Measurements from ENCODE around the gene NELFB. TPM values are rescaled to one million over a fixed set of nuclear protein-coding genes. Genes with fewer than 3 reads are reported as not detected.

The NELFB gene
- polyA plus RNA-seq, 1 donor (not counting 4 experiments of a cell fraction or from before 2014, with no cell fraction given), result 25.1 TPM

GRCh38 chr9:137321726-137322361 lies 66.7 kb downstream of the NELFB start:
- no peak overlapping the region for H2AFZ ChIP-seq (ENCODE audit: control insufficient read depth, low read length)
- DNase-seq (ENCODE audit: low read depth, low spot score), result no peak
- H3K4me3 ChIP-seq (ENCODE audit: control insufficient read depth in 2 of 3, extremely low read depth in 1 of 3, insufficient read depth in 2 of 3, low read depth in 1 of 3, low read length in 3 of 3), result no peak overlapping the region
- TF ChIP-seq CTCF (optimal IDR thresholded peaks at IDR 0.05 in 1 of 3, IDR thresholded peaks at IDR 0.05 in 1 of 3, conservative IDR thresholded peaks at IDR 0.05 in 1 of 3; ENCODE audit: extremely low read depth in 1 of 3, insufficient read depth in 2 of 3, low read length in 3 of 3), result no peak
- H4K20me1 ChIP-seq (ENCODE audit: control insufficient read depth, extremely low read depth, insufficient read depth, low read length), result no peaks in the 10 kb centered on the region
- H3K4me2 ChIP-seq (ENCODE audit: control insufficient read depth, extremely low read depth, insufficient read depth, low read depth, low read length), result no peak overlapping the region
- no peak for FAIRE-seq
- H3K27me3 ChIP-seq (ENCODE audit: control insufficient read depth, extremely low read depth, insufficient read depth, low read length), result peaks cover 8% of the 10 kb centered on the region
- H3K9me1 ChIP-seq (ENCODE audit: control insufficient read depth, extremely low read depth, insufficient read depth, low read length), result no peaks in the 10 kb centered on the region
- H3K79me2 ChIP-seq (ENCODE audit: control insufficient read depth, insufficient read depth, low read length), result no peaks in the 10 kb centered on the region
- dilution Hi-C loops (cut with MboI; ENCODE audit: extremely low pct_ligation_motif_present, low sequenced_read_pairs), result no loop called here
- H3K27ac ChIP-seq (ENCODE audit: control insufficient read depth, insufficient read depth, low read length), result no peak overlapping the region
- no peaks in the 10 kb centered on the region for H3K4me1 ChIP-seq (ENCODE audit: control insufficient read depth, extremely low read depth, insufficient read depth, low read length)
- no peaks in the 10 kb centered on the region for H3K9me3 ChIP-seq (ENCODE audit: control insufficient read depth, low read depth, low read length)
- H3K36me3 ChIP-seq (ENCODE audit: control insufficient read depth in 2 of 2, extremely low read depth in 1 of 2, insufficient read depth in 2 of 2, low read length in 2 of 2), result no peaks in the 10 kb centered on the region
- no peak overlapping the region for H3K9ac ChIP-seq (ENCODE audit: control insufficient read depth, extremely low read depth, insufficient read depth, low read length)

Other genes with a start within 250 kb of the NELFB start
- gene ABCA2, start 227.1 kb upstream of the NELFB start, polyA plus RNA-seq, result 1.3 to 4.2 TPM (median 1.4 TPM) in 3 replicates
- not detected in 3 replicates for gene FUT7, start 223.2 kb upstream of the NELFB start, polyA plus RNA-seq
- gene NPDC1, start 209.2 kb upstream of the NELFB start, polyA plus RNA-seq, result 9.8 to 23.8 TPM (median 10.6 TPM) in 3 replicates
- gene ENTPD2, start 201.3 kb upstream of the NELFB start, polyA plus RNA-seq, result 0.52 to 1.3 TPM (median 0.65 TPM) in 3 replicates
- 0.90 to 1.6 TPM (median 1.2 TPM) in 3 replicates for gene SAPCD2, start 184.8 kb upstream of the NELFB start, polyA plus RNA-seq
- 2.7 to 4.3 TPM (median 4.3 TPM) in 3 replicates for gene UAP1L1, start 177.8 kb upstream of the NELFB start, polyA plus RNA-seq
- 31.4 to 48.2 TPM (median 34.3 TPM) in 3 replicates for gene MAN1B1, start 168.3 kb upstream of the NELFB start, polyA plus RNA-seq
- 29.7 to 93.1 TPM (median 35.3 TPM) in 3 replicates for gene DPP7, start 140.6 kb upstream of the NELFB start, polyA plus RNA-seq
- gene GRIN1, start 116.2 kb upstream of the NELFB start, polyA plus RNA-seq, result 0.03 to 0.26 TPM (median 0.03 TPM) in 3 replicates
- gene LRRC26, start 85.3 kb upstream of the NELFB start, polyA plus RNA-seq, result not detected in 3 replicates
- gene TMEM210, start 83.3 kb upstream of the NELFB start, polyA plus RNA-seq, result not detected in 3 replicates
- gene ANAPC2, start 66.8 kb upstream of the NELFB start, polyA plus RNA-seq, result 11.9 to 24.0 TPM (median 13.8 TPM) in 3 replicates
- 45.3 to 63.2 TPM (median 56.7 TPM) in 3 replicates for gene SSNA1, start 66.7 kb upstream of the NELFB start, polyA plus RNA-seq
- gene TPRN, start 54.6 kb upstream of the NELFB start, polyA plus RNA-seq, result 1.1 to 2.2 TPM (median 1.6 TPM) in 3 replicates
- gene TMEM203, start 49.7 kb upstream of the NELFB start, polyA plus RNA-seq, result 22.3 to 36.7 TPM (median 29.2 TPM) in 3 replicates
- gene NDOR1, start 49.6 kb upstream of the NELFB start, polyA plus RNA-seq, result 3.9 to 6.0 TPM (median 5.5 TPM) in 3 replicates
- 0.15 to 0.19 TPM in 2 of 3 replicates, not detected in the other for gene RNF208, start 33.1 kb upstream of the NELFB start, polyA plus RNA-seq
- 0.80 to 1.8 TPM (median 1.2 TPM) in 3 replicates for gene CYSRT1, start 30.2 kb upstream of the NELFB start, polyA plus RNA-seq
- not detected in 3 replicates for gene RNF224, start 27.8 kb upstream of the NELFB start, polyA plus RNA-seq
- gene SLC34A3, start 24.4 kb upstream of the NELFB start, polyA plus RNA-seq, result 0.03 TPM in 1 of 3 replicates, not detected in the others
- 390 to 693 TPM (median 440 TPM) in 3 replicates for gene TUBB4B, start 14.0 kb upstream of the NELFB start, polyA plus RNA-seq
- not detected in 3 replicates for gene STPG3, start 4.0 kb upstream of the NELFB start, polyA plus RNA-seq
- gene TOR4A, start 22.4 kb downstream of the NELFB start, polyA plus RNA-seq, result 5.8 to 9.8 TPM (median 7.8 TPM) in 3 replicates
- 0.43 to 2.4 TPM (median 2.2 TPM) in 3 replicates for gene NRARP, start 46.9 kb downstream of the NELFB start, polyA plus RNA-seq
- 1.5 to 5.4 TPM (median 1.9 TPM) in 3 replicates for gene EXD3, start 167.8 kb downstream of the NELFB start, polyA plus RNA-seq
- 0.07 to 0.33 TPM (median 0.09 TPM) in 3 replicates for gene NOXA1, start 168.1 kb downstream of the NELFB start, polyA plus RNA-seq
- not detected in 3 replicates for gene ENTPD8, start 186.0 kb downstream of the NELFB start, polyA plus RNA-seq
- gene NSMF, start 204.0 kb downstream of the NELFB start, polyA plus RNA-seq, result 29.5 to 46.6 TPM (median 33.1 TPM) in 3 replicates